ENCODE measurements around the gene COLEC12. TPM values are rescaled to one million over a fixed set of nuclear protein-coding genes. Genes with fewer than 3 reads are reported as not detected.

COLEC12 gene
- total RNA-seq, 2 experiments from 2014 or later = not detected

DNA sequence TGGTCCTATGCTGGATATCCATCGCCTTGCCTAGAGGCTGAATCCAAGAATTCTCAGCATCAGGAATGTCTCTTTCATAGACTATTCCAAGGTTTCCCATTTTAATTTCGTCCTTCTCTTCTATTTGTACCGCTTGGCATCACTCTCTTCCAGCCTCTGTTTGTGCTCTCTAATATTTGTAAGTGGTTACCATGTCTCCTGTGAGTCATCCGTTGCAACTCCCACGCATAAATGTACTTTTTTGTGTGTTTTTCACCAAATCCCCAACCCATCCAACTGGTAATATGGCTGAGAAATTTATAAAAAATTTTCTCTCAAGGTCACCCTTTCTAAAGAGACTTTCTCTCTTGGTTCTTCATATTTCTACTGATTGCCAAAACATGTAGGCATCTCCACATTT lies 21.8 kb downstream of the COLEC12 start:
- no peak for DNase-seq
- no peaks in the 10 kb centered on the region for H3K36me3 Mint-ChIP-seq
- CTCF ChIA-PET = no interaction called here
- H3K9me3 Mint-ChIP-seq = no peaks in the 10 kb centered on the region
- intact Hi-C loops (cut with micrococcal nuclease) = no loop called here
- no peak overlapping the region for H3K27ac Mint-ChIP-seq
- H3K4me1 Mint-ChIP-seq (ENCODE audit: low read depth) = no peaks in the 10 kb centered on the region
- H3K4me3 Mint-ChIP-seq = no peak overlapping the region
- H3K27me3 Mint-ChIP-seq = peaks cover 2% of the 10 kb centered on the region
- POLR2A ChIA-PET = no interaction called here

DNA sequence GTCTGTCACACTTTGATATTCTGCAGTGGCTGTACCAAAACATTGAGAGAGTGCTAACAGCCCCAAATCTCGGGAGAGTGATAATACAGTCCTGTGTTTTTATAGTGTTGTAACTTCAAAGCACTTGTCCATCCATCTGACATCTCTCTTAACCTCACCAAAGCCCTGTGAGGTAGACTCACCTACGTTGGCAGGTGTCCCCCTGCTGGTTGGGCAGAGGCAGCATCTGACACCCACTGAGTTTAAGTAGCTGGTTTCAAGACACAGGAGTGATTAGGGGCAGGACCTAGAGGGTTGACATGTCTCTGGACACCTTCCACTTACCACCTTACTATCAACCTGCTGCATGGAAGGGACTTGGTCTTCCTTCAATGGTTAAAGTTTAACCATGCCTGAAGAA lies 22.9 kb downstream of the COLEC12 start:
- peak; percentile 23 for DNase-seq
- CTCF ChIA-PET = interaction anchor here (0.6 to 1.3 kb wide), 2 partner anchors 209 to 384 kb away, joined by 3 read pairs; partner anchors contain the start of gene THOC1
- POLR2A ChIA-PET = no interaction called here
- Mint-ChIP-seq H3K4me3 (no peak overlapping the region), H3K4me1 (ENCODE audit: low read depth) (no peaks in the 10 kb centered on the region), H3K36me3 (no peaks in the 10 kb centered on the region), H3K27ac (no peak overlapping the region), H3K27me3 (no peaks in the 10 kb centered on the region), H3K9me3 (no peaks in the 10 kb centered on the region)
- intact Hi-C loops (cut with micrococcal nuclease) = no loop called here

DNA sequence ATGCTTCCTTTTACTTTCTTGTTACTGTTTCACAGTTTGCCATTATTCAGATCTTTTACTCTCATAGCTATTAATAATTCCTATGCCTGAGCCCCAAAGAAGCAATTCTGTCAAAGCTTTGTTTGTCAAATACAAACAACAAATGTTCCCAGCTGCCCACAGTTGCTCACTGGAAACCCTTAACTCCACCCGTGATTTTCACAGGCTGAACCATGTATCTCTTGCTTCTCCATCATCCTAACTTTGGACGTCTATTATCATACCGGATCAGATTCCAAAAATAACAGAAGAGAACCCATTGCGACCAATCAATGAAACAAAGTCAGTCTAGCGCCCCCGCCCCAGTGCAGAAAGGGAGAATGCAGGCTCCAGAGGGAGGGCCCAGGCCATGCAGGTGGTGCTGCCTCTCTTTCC lies 24.2 kb downstream of the COLEC12 start:
- H3K27me3 Mint-ChIP-seq = no peaks in the 10 kb centered on the region
- no peaks in the 10 kb centered on the region for H3K4me1 Mint-ChIP-seq (ENCODE audit: low read depth)
- intact Hi-C loops (cut with micrococcal nuclease) = no loop called here
- CTCF ChIA-PET = no interaction called here
- no peak overlapping the region for H3K4me3 Mint-ChIP-seq
- no peaks in the 10 kb centered on the region for H3K9me3 Mint-ChIP-seq
- no peak for DNase-seq
- no peak overlapping the region for H3K27ac Mint-ChIP-seq
- no peaks in the 10 kb centered on the region for H3K36me3 Mint-ChIP-seq
- POLR2A ChIA-PET = no interaction called here

DNA sequence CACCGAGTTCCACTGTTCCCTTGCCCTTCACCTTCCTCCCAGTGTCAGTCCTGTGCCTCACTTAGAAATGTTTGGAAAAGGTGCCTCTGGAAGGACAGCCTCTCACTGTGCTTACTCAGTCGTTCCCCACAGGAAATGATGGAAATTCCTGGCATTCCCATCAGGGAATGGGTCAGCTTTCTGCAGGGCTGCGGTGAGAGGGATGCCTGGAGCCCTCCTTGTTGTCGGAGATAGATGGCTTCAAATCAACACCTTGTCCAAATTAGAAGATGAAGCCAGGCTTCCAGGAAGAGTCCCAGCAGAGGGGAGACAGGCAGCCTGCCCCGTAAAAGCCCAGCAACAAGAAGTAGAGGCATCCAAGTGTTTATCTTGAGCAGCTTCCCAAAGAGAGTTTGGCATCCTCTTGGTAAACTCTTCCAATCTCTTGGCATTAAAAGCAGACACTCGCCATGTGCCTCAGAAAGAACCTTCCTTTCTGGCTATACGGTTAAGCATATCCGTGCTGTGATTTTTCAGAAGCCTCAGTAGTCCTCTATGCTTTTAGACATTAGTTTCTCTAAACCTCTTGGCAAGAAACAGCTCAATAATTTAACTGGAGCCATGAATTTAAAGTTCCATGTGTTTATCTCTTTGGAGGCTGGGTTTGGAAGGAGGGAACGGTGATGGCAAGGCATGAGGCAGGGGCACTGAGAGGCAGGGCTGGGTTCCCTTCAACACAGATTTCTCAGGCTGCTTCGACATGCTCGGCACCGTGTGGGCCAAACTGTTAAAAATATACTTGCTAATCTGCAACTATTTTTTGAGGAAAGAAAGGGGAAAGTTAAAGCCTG lies 25.1 kb downstream of the COLEC12 start:
- no peak for DNase-seq
- Mint-ChIP-seq H3K9me3 (no peaks in the 10 kb centered on the region), H3K36me3 (no peaks in the 10 kb centered on the region), H3K4me3 (no peak overlapping the region), H3K27me3 (no peaks in the 10 kb centered on the region), H3K27ac (no peak overlapping the region), H3K4me1 (ENCODE audit: low read depth) (no peaks in the 10 kb centered on the region)
- POLR2A ChIA-PET = no interaction called here
- intact Hi-C loops (cut with micrococcal nuclease) = no loop called here
- CTCF ChIA-PET = no interaction called here

DNA sequence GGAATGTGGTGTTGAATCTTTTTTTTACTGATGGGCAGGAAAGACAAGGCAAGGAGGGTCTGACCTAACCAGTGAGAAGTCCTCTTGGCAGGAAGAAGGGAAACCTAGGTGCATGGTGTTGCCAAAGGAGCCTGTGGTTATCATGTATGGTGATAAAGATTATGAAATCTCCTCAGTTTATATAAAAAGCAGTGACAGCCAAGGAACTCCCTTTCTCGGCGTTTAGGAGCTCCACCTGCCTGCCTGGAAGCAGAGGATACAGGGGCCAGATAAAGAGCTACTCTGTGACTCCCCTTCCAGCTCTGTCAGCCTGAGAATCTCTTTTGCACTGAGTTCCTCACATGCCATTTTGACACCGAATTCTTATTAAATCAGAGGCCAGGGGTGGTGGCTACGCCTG lies 26.1 kb downstream of the COLEC12 start:
- Mint-ChIP-seq H3K4me3 (no peak overlapping the region), H3K4me1 (ENCODE audit: low read depth) (no peaks in the 10 kb centered on the region), H3K27ac (no peak overlapping the region), H3K9me3 (no peaks in the 10 kb centered on the region), H3K27me3 (no peaks in the 10 kb centered on the region), H3K36me3 (no peaks in the 10 kb centered on the region)
- intact Hi-C loops (cut with micrococcal nuclease) = no loop called here
- ChIA-PET POLR2A (no interaction called here), CTCF (no interaction called here)
- DNase-seq = no peak

DNA sequence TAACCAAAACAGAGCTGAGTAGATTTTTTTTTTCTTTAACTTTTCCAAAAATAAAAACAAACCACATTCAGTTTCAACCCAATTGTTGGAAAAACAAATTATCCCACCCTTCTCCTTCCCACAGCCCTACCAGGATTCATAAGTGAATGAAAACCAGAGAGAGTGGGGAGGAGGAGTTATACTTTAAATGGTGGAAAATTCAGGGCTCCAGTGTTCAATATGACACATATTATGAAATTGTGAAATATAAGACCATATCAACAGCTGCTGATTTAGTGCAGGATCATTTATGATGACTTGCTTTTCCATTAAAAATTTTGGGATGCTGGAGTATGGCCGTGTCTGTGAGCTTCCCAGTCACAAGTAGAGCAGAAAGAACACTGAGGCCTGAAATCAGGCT lies 26.7 kb downstream of the COLEC12 start:
- H3K4me3 Mint-ChIP-seq = no peak overlapping the region
- H3K36me3 Mint-ChIP-seq = no peaks in the 10 kb centered on the region
- ChIA-PET CTCF (no interaction called here), POLR2A (no interaction called here)
- no peak for DNase-seq
- no peak overlapping the region for H3K27ac Mint-ChIP-seq
- H3K9me3 Mint-ChIP-seq = no peaks in the 10 kb centered on the region
- H3K4me1 Mint-ChIP-seq (ENCODE audit: low read depth) = no peaks in the 10 kb centered on the region
- H3K27me3 Mint-ChIP-seq = no peaks in the 10 kb centered on the region
- intact Hi-C loops (cut with micrococcal nuclease) = no loop called here

DNA sequence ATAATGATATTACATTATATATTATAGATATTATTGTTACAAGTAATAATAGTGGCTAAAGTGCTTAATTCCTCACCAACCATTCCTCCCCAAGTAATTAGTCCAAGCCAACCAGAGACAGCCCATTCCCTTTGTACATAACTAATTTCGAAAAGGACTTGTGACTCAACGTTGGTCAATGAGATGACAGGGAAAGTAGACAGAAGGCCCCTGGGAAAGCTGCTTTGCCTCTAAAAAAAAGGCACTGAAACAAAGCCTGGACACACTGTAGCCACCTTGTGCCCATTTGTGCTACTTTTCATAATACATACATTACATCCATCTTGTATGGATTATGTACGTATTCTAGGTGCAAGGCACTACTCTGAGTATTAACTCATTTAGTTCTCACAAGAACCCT lies 28.8 kb downstream of the COLEC12 start:
- CTCF ChIA-PET = no interaction called here
- POLR2A ChIA-PET = no interaction called here

DNA sequence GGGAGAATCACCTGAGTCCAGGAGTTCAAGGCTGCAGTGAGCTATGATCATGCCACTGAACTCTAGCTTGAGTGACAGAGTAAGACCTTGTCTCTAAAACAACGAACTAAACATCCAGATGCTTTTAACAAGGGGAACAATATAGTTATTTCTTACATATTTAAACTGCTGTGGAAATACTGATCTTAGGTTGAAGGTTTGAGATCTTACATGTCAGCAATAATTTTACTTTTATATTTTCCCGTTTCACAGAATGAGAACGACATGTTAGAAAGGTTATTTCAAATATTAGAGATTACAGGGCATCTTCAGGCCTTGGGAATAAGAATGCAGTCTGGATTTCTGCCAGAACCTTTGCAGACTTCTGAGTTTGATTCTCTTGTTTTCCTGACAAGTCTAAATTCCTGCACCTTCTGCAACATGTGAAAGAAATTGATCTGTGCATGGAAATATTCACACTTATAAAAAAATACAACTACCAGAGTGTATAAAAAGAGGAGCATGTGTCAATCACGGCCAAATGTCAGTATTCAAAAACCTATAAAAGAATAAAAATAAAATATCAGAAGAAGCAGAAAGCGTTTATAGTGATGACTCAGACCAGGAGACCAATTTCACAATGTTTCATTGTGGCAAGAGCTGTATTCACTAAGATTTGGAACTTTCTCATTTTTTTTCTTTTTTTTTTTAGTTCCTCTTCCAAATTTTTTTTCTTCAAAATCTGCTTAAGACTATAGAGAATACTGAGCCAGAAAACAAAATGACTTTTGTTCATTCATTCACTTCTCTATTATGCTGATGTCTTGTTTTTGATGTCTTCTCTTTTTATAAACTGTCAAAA lies 29.6 kb downstream of the COLEC12 start:
- Mint-ChIP-seq H3K9me3 (no peaks in the 10 kb centered on the region), H3K27ac (no peak overlapping the region), H3K4me1 (ENCODE audit: low read depth) (no peaks in the 10 kb centered on the region)

More for the DNA sequence above, 28.8 kb downstream of the COLEC12 start:
- no peak overlapping the region for H3K4me3 Mint-ChIP-seq
- no peak overlapping the region for H3K27ac Mint-ChIP-seq
- peaks cover 4% of the 10 kb centered on the region for H3K27me3 Mint-ChIP-seq
- H3K36me3 Mint-ChIP-seq = no peaks in the 10 kb centered on the region
- no peaks in the 10 kb centered on the region for H3K9me3 Mint-ChIP-seq
- DNase-seq = no peak
- intact Hi-C loops (cut with micrococcal nuclease) = no loop called here
- H3K4me1 Mint-ChIP-seq (ENCODE audit: low read depth) = no peaks in the 10 kb centered on the region

DNA sequence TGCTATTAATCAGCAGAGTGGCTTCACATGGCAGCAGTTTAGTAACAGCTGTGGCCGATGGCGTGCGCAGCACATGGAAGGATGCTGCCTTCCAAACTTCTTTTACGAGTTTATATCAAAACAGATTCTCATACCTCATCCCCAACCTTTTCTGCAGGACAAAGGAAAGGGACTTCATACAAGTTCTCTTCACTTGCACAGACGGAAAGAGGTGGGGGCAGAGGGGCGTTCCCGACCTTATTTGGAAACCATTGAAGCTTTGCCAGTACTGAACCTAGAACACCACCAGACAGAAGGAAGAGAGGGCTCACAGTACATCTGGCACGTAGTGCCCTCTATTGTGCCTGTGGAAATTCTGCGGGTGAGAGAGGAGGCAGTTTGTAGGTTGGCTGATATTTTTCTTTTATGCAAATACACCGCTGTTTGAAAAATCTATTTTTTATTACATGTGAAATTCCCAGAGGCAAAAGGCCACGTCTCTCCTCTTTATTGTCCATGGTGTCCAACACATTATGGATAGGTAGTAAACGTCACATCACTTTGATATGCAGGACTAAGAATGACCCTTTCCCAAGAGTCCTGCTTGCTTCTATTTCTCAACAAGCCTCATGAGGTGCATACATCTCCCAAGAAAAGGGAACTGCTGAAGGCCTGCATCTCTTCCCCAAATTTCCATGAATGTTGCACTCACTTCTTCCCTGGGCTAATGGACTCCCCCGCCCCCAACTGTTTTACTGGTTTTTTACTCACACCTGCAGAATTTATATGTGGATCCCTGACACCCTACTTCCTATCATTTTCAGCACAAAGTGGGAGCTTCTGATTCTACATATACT lies 31.3 kb downstream of the COLEC12 start:
- Mint-ChIP-seq H3K9me3 (no peaks in the 10 kb centered on the region), H3K36me3 (no peaks in the 10 kb centered on the region), H3K27me3 (peaks cover 15% of the 10 kb centered on the region), H3K4me3 (no peak overlapping the region), H3K27ac (no peak overlapping the region), H3K4me1 (ENCODE audit: low read depth) (no peaks in the 10 kb centered on the region)
- CTCF ChIA-PET = no interaction called here
- intact Hi-C loops (cut with micrococcal nuclease) = no loop called here
- DNase-seq = no peak
- POLR2A ChIA-PET = interaction anchor here (0.7 kb wide), 1 partner anchor 76 kb away, joined by 3 read pairs; no protein-coding TSS in a partner anchor

More for the DNA sequence above, 29.6 kb downstream of the COLEC12 start:
- intact Hi-C loops (cut with micrococcal nuclease) = no loop called here
- POLR2A ChIA-PET = interaction anchor here (0.6 kb wide), 1 partner anchor 294 kb away, joined by 3 read pairs; no protein-coding TSS in a partner anchor
- no peaks in the 10 kb centered on the region for H3K36me3 Mint-ChIP-seq
- H3K4me3 Mint-ChIP-seq = no peak overlapping the region
- DNase-seq = no peak
- H3K27me3 Mint-ChIP-seq = peaks cover 7% of the 10 kb centered on the region
- CTCF ChIA-PET = no interaction called here

DNA sequence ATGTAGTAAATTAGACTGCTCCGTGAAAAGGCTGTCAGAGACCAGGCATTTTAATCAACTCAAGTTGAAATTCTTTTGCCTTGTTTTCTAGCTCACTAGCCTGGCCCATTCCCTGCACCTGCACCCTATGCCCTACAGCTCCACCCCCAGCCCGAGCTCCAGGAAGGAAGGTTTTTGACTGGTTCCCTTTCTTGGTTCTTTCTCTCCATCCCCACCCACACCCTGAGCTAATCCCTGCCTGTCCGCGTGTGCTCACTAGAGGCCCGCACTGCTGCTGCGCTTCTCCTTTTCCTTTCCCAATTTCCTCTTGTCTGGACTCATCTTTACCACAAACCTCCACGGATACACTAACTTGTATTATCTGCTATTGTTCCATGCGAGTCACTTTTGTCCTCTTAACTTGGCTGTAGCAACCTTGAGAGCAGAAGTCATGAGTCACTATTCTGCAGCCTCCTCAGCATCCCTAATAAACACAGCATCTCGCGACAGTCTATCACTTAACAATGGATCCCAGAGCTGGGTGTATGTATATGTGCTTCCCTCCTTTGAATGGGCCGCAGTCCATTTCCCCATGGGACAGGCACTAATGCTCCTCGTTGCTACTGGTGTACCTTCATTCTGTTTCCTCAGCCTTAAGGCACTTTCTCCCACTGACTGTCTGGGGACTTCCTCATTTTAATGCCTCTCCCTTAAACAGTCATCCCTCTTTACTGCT lies 36.5 kb downstream of the COLEC12 start:
- CTCF ChIA-PET = no interaction called here

DNA sequence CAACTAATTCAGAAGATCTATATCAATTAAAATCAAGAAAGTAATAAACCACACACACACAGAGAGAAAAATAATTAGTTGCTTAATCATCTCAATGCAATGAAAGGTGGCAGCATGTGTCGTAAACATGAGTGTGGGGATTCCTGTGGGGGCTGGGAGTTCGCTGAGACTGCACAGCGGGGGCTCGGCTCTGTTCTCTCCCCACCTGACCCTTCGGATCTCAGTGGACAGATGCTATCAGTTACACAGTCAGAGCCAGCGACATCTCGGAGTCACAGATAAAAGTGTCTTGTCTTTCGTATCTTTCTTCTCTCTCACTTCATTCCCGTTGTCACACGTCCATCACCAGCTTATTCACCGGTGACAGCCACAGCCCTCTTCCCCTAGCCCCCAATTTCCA lies 37.1 kb downstream of the COLEC12 start:
- CTCF ChIA-PET = interaction anchor here (0.5 kb wide), 1 partner anchor 184 kb away, joined by 3 read pairs; no protein-coding TSS in a partner anchor
- no peak overlapping the region for H3K4me3 Mint-ChIP-seq
- intact Hi-C loops (cut with micrococcal nuclease) = no loop called here
- no peaks in the 10 kb centered on the region for H3K4me1 Mint-ChIP-seq (ENCODE audit: low read depth)
- no peak for DNase-seq
- H3K27ac Mint-ChIP-seq = no peak overlapping the region
- no peaks in the 10 kb centered on the region for H3K36me3 Mint-ChIP-seq
- no peaks in the 10 kb centered on the region for H3K9me3 Mint-ChIP-seq
- H3K27me3 Mint-ChIP-seq = peaks cover 26% of the 10 kb centered on the region
- POLR2A ChIA-PET = no interaction called here

More for the DNA sequence above, 36.5 kb downstream of the COLEC12 start:
- Mint-ChIP-seq H3K4me1 (ENCODE audit: low read depth) (no peaks in the 10 kb centered on the region), H3K4me3 (no peak overlapping the region), H3K36me3 (no peaks in the 10 kb centered on the region), H3K27me3 (peaks cover 26% of the 10 kb centered on the region), H3K9me3 (no peaks in the 10 kb centered on the region), H3K27ac (no peak overlapping the region)
- no peak for DNase-seq
- intact Hi-C loops (cut with micrococcal nuclease) = no loop called here
- POLR2A ChIA-PET = no interaction called here
